Cardiac septum (tissue), 1 donor: ENCODE results near the gene FXYD7. TPM values are rescaled to one million over a fixed set of nuclear protein-coding genes. Genes with fewer than 3 reads are reported as not detected.
"Not testable (repeated sequence)": the region's sequence is repeated elsewhere in the genome, so short reads cannot be mapped to it uniquely, and the experiment has no call there.

ENCODE experiments used
- DNase-seq: peaks from one replicate; pipeline ENCODE4 v3.0.0-alpha.2; 2020; ENCODE audit warnings: low spot score
- intact Hi-C: fragments of 100-400 bp; cut with DNase I; formaldehyde crosslinking; loops from one replicate; pipeline ENCODE4 v1.14.0; 2022
- total RNA-seq: library from RNA; stranded (reverse); fragmentation: NEBNext Ultra II Directional; extraction: Animal tissue kit (Norgen Biotek cat#: 25700); gene quantifications from one replicate; pipeline ENCODE4 v1.2.1, GENCODE V29; 2021
- donor health status: DM: no; HTN: no; CAD: no.

The FXYD7 gene
- total RNA-seq, 1 donor from 2014 or later, result not detected

DNA sequence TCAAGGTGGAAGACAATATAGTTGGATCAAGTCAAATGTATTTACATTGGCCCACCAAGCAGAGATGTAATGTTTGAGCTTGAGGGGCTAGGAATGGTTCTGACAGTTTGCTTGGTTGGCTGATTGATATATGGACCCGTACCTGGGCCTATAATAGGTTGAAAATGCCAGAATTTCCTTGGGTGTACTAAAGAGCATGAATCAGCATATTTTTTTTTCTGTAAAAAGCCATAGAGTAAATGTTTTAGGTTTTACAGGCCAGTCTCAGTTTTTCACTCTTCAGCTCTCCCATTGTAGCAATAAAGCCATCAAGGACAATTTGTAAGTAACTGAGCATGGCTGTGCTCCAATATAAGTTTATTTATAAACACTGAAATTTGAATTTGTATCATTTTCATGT lies 38.3 kb downstream of the FXYD7 start:
- DNase-seq, result no peak
- intact Hi-C loops, result no loop called here

GRCh38 chr19:35184267-35184666 lies 41.2 kb downstream of the FXYD7 start:
- intact Hi-C loops, result no loop called here
- no peak for DNase-seq

GRCh38 chr19:35184884-35185283 lies 41.8 kb downstream of the FXYD7 start:
- no peak for DNase-seq
- intact Hi-C loops, result no loop called here

GRCh38 chr19:35194012-35194984 lies 51.2 kb downstream of the FXYD7 start:
- DNase-seq, result no peak
- intact Hi-C loops, result no loop called here

DNA sequence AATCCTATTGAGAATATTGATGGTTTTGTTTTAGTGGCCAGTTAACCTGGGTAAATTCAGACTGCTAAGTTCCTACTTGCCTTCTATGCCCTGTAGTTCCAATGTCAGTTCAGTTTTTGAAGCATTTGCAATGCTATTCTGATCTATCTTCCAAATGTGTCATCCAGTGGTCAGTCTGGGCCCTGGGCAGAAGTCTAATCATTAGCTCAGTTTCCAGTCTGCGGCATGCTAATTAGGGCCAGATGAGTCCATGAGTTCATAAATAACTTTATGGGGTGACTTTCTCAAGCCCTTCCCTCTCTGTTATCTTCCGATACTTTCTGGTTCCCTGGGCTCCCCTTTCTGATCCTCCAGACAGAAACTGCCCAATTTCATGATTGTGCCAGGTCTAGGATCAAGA lies 52.8 kb downstream of the FXYD7 start:
- no peak for DNase-seq
- intact Hi-C loops, result no loop called here

- intact Hi-C loops, DNase-seq: not testable (repeated sequence)
Observed at GRCh38 chr19:35196861-35197260, 53.8 kb downstream of the FXYD7 start.

GRCh38 chr19:35199481-35199880 lies 56.4 kb downstream of the FXYD7 start:
- intact Hi-C loops, result no loop called here
- DNase-seq, result no peak

- intact Hi-C loops, result no loop called here
- DNase-seq, result no peak
Observed at GRCh38 chr19:35202722-35203688, 60.0 kb downstream of the FXYD7 start.

Other genes starting within 250 kb of the FXYD7 start
- 2.4 TPM for gene ZNF30, start 216.4 kb upstream of the FXYD7 start, total RNA-seq
- gene ZNF792, start 179.0 kb upstream of the FXYD7 start, total RNA-seq, result 4.0 TPM
- gene GRAMD1A, start 142.9 kb upstream of the FXYD7 start, total RNA-seq, result 38.3 TPM
- 58.7 TPM for gene SCN1B, start 112.8 kb upstream of the FXYD7 start, total RNA-seq
- gene HPN, start 101.5 kb upstream of the FXYD7 start, total RNA-seq, result 4.9 TPM
- not detected for gene FXYD3, start 27.4 kb upstream of the FXYD7 start, total RNA-seq
- gene LGI4, start 8.2 kb upstream of the FXYD7 start, total RNA-seq, result 8.1 TPM
- 613 TPM for gene FXYD1, start 4.4 kb upstream of the FXYD7 start, total RNA-seq
- 19.0 TPM for gene FXYD5, start 11.5 kb downstream of the FXYD7 start, total RNA-seq
- not detected for gene FAM187B, start 85.5 kb downstream of the FXYD7 start, total RNA-seq
- 3.4 TPM for gene LSR, start 105.7 kb downstream of the FXYD7 start, total RNA-seq
- gene USF2, start 125.7 kb downstream of the FXYD7 start, total RNA-seq, result 174 TPM
- gene HAMP, start 139.3 kb downstream of the FXYD7 start, total RNA-seq, result not detected
- not detected for gene MAG, start 148.9 kb downstream of the FXYD7 start, total RNA-seq
- gene CD22, start 185.9 kb downstream of the FXYD7 start, total RNA-seq, result 0.70 TPM
- not detected for gene FFAR1, start 204.6 kb downstream of the FXYD7 start, total RNA-seq
- gene FFAR3, start 215.2 kb downstream of the FXYD7 start, total RNA-seq, result not detected
- not detected for gene GPR42, start 227.8 kb downstream of the FXYD7 start, total RNA-seq